ENCODE data around the gene RCVRN.

Gene RCVRN

DNA sequence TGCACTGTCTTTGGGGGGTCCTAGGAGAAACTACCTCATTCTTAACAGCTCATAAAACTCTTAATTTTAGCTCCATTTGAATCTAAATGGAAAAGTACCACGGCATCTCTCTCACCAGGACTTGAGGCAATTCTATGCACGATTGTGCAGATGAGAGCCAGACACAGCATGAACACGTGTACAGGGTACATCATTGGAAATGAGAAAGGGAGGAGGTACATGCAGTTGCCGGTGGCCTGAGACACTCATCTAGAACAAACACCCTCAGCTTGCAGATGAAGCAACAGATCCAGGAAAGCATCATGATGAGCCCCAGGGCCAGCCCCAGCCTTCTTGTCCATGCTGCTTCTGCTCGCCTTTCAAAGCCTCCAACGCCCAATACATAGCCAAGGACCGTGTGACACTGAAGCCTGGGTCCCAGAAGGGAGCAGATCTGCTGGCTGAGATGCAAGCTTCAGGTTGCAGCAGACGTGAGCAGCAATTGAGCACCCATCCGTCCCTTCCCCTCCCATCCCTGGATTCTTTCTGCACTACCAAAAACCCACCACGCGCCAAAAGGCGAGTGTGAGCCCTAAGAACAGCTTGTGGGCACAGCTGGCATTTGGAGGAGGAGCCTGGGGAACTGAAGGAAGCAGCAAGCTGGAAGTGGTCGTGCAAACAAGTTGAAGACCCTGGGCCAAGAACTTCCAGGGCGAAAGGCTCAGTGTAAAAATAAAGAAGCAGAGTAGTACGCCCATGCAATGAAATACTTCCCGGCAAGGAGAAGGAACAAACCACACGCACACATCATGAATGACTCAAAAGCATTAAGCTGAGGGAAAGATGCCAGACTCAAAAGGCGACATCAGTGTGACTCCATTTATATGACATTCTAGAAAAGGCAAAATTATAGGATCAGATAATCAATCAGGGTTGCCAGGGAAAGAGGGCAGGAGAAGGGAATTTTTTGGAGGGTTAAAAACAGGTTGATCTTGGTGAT, 7.3 kb upstream of the RCVRN start:
- H3K27ac ChIP-seq: no peak overlapping the region
- TF ChIP-seq, protein P1, sequence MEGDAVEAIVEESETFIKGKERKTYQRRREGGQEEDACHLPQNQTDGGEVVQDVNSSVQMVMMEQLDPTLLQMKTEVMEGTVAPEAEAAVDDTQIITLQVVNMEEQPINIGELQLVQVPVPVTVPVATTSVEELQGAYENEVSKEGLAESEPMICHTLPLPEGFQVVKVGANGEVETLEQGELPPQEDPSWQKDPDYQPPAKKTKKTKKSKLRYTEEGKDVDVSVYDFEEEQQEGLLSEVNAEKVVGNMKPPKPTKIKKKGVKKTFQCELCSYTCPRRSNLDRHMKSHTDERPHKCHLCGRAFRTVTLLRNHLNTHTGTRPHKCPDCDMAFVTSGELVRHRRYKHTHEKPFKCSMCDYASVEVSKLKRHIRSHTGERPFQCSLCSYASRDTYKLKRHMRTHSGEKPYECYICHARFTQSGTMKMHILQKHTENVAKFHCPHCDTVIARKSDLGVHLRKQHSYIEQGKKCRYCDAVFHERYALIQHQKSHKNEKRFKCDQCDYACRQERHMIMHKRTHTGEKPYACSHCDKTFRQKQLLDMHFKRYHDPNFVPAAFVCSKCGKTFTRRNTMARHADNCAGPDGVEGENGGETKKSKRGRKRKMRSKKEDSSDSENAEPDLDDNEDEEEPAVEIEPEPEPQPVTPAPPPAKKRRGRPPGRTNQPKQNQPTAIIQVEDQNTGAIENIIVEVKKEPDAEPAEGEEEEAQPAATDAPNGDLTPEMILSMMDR (conservative IDR thresholded peaks at IDR 0.05; ENCODE audit: low read depth): no peak
- POLR2A ChIA-PET (ENCODE audit: low non-redundant PET): no interaction called here
- CTCF ChIA-PET: no interaction called here
- DNase-seq (ENCODE audit: low spot score): no peak

DNA sequence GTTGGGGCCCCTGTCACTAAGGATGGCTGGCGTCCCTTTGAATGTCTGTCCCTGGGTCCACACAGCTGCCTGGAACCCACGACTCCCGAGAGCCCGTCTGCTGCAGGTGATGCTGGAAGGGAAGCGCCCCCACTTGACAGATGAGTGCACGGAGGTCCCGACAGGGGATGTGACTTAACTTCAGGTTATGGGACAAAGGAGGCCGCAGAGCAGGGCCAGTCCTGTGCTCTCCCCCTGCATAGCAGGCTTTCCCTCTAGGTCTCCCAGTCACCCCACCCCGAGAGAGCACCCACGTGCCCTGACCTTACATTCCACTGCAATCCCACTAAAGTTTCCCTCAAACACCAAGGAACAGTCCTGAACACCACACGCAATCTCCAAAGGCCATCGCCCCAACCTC, 6.0 kb upstream of the RCVRN start:
- no peak for DNase-seq (ENCODE audit: low spot score)
- H3K27ac ChIP-seq: no peak overlapping the region
- ChIA-PET CTCF (no interaction called here), POLR2A (ENCODE audit: low non-redundant PET) (no interaction called here)
- TF ChIP-seq, protein P1 (conservative IDR thresholded peaks at IDR 0.05; ENCODE audit: low read depth): no peak

DNA sequence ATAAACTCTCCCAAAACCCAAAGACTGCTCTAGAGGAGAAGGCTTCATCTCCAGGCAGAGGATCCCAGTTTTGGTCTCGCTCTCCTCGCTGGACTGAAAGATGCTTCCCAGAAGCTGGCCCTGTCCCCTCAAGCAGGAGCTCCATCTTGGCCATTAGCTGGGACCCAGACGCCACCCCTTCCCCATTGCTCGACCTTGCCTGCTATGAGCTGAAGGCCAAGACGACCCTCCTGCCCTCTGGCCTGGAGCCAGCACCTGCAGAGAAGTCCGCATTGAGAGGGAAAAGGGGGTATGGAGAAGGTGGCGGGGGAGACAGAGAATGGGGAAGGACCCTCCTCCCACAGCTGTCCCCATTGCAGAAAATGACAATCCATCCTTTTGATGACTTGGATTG, 3.6 kb upstream of the RCVRN start:
- TF ChIP-seq, protein P1 (conservative IDR thresholded peaks at IDR 0.05; ENCODE audit: low read depth): no peak
- no peak for DNase-seq (ENCODE audit: low spot score)
- no peak overlapping the region for H3K27ac ChIP-seq
- POLR2A ChIA-PET (ENCODE audit: low non-redundant PET): no interaction called here
- CTCF ChIA-PET: no interaction called here

DNA sequence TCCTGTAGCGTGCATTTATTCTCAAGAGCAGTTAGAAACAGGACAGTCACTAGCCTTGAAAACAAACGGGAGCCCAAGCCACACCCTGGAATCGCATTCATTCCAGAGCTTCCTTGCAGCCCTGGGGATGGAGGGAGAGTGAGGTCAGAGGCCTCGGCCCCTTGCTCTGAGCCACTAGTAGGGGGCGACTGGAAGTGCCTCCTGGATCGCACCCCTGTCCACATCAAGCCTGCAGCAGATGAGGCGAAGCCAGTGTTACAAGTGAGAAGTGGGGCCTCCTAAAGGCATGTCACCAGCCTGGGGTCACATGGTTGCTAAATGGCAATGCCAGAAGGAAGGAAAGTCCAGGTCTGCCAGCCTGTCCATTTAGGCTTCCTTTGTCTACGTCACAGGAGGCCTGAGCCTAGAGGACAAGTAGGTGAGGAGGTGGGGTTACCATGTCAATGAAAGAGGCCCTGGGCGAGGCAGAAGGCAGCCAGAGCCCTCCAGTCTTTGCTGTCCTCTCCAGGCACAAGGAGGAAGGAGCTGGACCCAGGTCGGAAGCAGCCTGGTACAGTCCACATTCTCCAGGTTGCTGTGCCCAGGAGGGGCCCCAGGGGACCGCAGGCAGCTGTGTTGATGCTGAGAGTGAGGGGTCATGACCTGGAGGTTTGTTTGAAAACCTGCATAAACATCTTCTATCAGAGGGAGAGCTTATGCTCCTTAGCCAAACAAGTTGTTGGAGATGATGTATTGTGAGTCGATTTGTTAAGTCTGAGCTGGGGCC, 3.0 kb upstream of the RCVRN start:
- TF ChIP-seq, protein P1 (conservative IDR thresholded peaks at IDR 0.05; ENCODE audit: low read depth): no peak
- CTCF ChIA-PET: interaction anchor here (0.6 kb wide), 1 partner anchor 12 kb away, joined by 3 read pairs; no protein-coding TSS in a partner anchor
- no peak for DNase-seq (ENCODE audit: low spot score)
- H3K27ac ChIP-seq: no peak overlapping the region
- POLR2A ChIA-PET (ENCODE audit: low non-redundant PET): no interaction called here

DNA sequence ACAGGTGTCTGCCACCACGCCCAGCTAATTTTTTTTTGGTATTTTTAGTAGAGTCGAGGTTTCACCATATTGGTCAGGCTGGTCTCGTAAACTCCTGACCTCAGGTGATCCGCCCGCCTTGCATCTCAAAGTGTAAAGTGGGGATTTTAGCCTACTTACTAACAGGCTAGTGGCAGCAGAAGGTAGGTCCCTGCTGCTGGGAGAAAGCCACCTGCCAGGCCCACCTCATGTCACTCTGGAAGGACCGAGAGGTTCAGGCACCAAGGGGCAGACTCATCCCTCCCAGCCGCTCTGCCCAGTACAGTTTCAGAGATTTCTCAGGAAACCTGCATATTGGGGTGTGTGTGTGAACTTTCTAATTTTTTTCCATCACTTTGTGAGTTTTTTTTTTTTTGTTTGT, 2.1 kb upstream of the RCVRN start:
- ChIA-PET POLR2A (ENCODE audit: low non-redundant PET) (no interaction called here), CTCF (interaction anchor here (0.6 kb wide), 1 partner anchor 13 kb away, joined by 3 read pairs; no protein-coding TSS in a partner anchor)
- DNase-seq (ENCODE audit: low spot score): no peak
- TF ChIP-seq, protein P1 (conservative IDR thresholded peaks at IDR 0.05; ENCODE audit: low read depth): no peak
- no peak overlapping the region for H3K27ac ChIP-seq

DNA sequence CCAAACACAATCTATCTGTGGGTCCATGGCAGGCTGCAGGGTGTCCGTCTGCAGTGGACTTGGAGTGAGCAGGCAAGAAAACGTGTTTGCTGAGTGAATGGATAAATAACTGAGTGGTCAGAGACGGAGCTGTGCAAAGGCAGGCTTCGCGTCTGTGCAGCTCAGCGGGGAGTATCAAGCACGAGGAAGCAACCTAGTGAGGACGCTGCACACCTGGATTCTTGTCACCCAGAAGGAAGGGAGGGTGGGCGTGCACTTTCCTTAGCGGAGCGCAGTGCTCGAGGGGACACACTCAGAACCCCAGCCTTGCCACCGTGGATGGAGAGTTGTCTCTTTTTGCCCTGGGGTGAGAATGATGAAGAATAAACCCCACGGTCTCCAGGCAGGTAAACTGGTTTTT, 1.5 kb upstream of the RCVRN start:
- DNase-seq (ENCODE audit: low spot score): no peak
- ChIA-PET CTCF (interaction anchor here (0.6 to 0.7 kb wide), 2 partner anchors 19 to 209 kb away, joined by 3 read pairs; no protein-coding TSS in a partner anchor), POLR2A (ENCODE audit: low non-redundant PET) (no interaction called here)
- TF ChIP-seq, protein P1 (conservative IDR thresholded peaks at IDR 0.05; ENCODE audit: low read depth): no peak
- H3K27ac ChIP-seq: no peak overlapping the region

Data from RWPE1 (cell line).